ENCODE measurements around the gene ITIH2.

- TF ChIP-seq GATA2 (IDR thresholded peaks at IDR 0.05; ENCODE audit: low read depth, low read length): no peak
- TF ChIP-seq GATA3 (IDR thresholded peaks at IDR 0.05; ENCODE audit: low read depth, low read length): no peak
These were observed 2.2 kb downstream of the ITIH2 start for GRCh38 chr10:7705341-7705740.
